H1 (cell line): ENCODE data around the gene WBP1. TPM values are rescaled to one million over a fixed set of nuclear protein-coding genes. Genes with fewer than 3 reads are reported as not detected.

Experiments
- CTCF ChIA-PET: fragments of 300-600 bp; sonication (Branson Sonifier 250); formaldehyde crosslinking; loops from one replicate; lab custom pipeline; 2021; ENCODE audit not compliant: partially characterized antibody; lab: Charles Lee
- POLR2A ChIA-PET: fragments of 300-600 bp; sonication (Branson Sonifier 250); formaldehyde crosslinking; loops from one replicate; lab custom pipeline; 2021; ENCODE audit warnings: inconsistent platforms; ENCODE audit not compliant: partially characterized antibody; lab: Charles Lee
- DNase-seq, 2 experiments: peaks; one replicate each; pipeline versions ENCODE4 v3.0.0 to v3.0.0-alpha.2; 2010 to 2022; ENCODE audit warnings: low spot score in 2 of 2, low read depth in 1 of 2, mixed read lengths in 1 of 2
- FAIRE-seq: peaks from 2 replicates; lab custom pipeline; 2011; peaks lifted over from hg19 to GRCh38; lab: Jason Lieb, UNC
- H2AFZ ChIP-seq: 2 replicates; pipeline ENCODE4 v1.8.1; 2012; ENCODE audit warnings: low read length, inconsistent platforms
- H2AK5ac ChIP-seq: 2 replicates; pipeline ENCODE4 v1.6.1; 2013; ENCODE audit warnings: low read depth, low read length
- H2BK120ac ChIP-seq: replicated peaks from 2 replicates; pipeline ENCODE3; 2013; ENCODE audit warnings: low read depth, low read length, inconsistent platforms
- H2BK12ac ChIP-seq: 2 replicates; pipeline ENCODE4 v1.6.1; 2013; ENCODE audit warnings: low read depth, low read length
- H2BK15ac ChIP-seq: 2 replicates; pipeline ENCODE4 v1.6.1; 2013; ENCODE audit warnings: low read length
- H2BK20ac ChIP-seq: 2 replicates; pipeline ENCODE4 v1.6.1; 2013; ENCODE audit warnings: low read length
- H2BK5ac ChIP-seq: 2 replicates; pipeline ENCODE4 v1.6.1; 2013; ENCODE audit warnings: low read depth, low read length
- H3K14ac ChIP-seq: 2 replicates; pipeline ENCODE4 v1.6.1; 2013; ENCODE audit warnings: inconsistent platforms; ENCODE audit not compliant: insufficient read length
- H3K18ac ChIP-seq: 2 replicates; pipeline ENCODE4 v1.6.1; 2013; ENCODE audit warnings: low read length; ENCODE audit errors: extremely low read depth
- H3K23ac ChIP-seq: 2 replicates; pipeline ENCODE4 v1.6.1; 2013; ENCODE audit warnings: inconsistent platforms; ENCODE audit not compliant: insufficient read length
- H3K23me2 ChIP-seq: 2 replicates; pipeline ENCODE4 v1.6.1; 2013; ENCODE audit warnings: low read depth, low read length
- H3K27ac ChIP-seq: 2 replicates; pipeline ENCODE4 v1.6.1; 2011; ENCODE audit warnings: low read depth, low read length, inconsistent platforms
- H3K27me3 ChIP-seq, 4 experiments: replicated peaks in 1 of 4; 1 replicate in 1 of 4; 2 replicates in 3 of 4; pipeline versions ENCODE4 v1.6.1 to v1.8.1; 2011 to 2013; ENCODE audit warnings: low read length in 3 of 4, mild to moderate bottlenecking in 3 of 4, inconsistent platforms in 2 of 4, mixed read lengths in 2 of 4, moderate library complexity in 1 of 4; ENCODE audit not compliant: control insufficient read depth in 3 of 4, insufficient read depth in 3 of 4; ENCODE audit errors: extremely low read depth in 1 of 4
- H3K36me3 ChIP-seq, 4 experiments: 2 replicates each; pipeline versions ENCODE4 v1.6.1 to v1.8.1; 2011 to 2013; ENCODE audit warnings: mild to moderate bottlenecking in 4 of 4, low read length in 3 of 4, moderate library complexity in 2 of 4, control low read depth in 1 of 4, inconsistent platforms in 1 of 4; ENCODE audit not compliant: insufficient read depth in 4 of 4, control insufficient read depth in 2 of 4
- H3K4ac ChIP-seq: replicated peaks from 2 replicates; pipeline ENCODE3; 2013; ENCODE audit warnings: low read length, low read depth, mixed read lengths, inconsistent platforms; ENCODE audit not compliant: insufficient read length
- H3K4me1 ChIP-seq, 4 experiments: replicated peaks in 1 of 4; 1 replicate in 1 of 4; 2 replicates in 3 of 4; pipeline versions ENCODE4 v1.6.1 to v1.8.1; 2011 to 2013; ENCODE audit warnings: low read length in 3 of 4, inconsistent platforms in 2 of 4, mixed read lengths in 1 of 4; ENCODE audit not compliant: insufficient read depth in 4 of 4, control insufficient read depth in 3 of 4
- H3K4me2 ChIP-seq, 2 experiments: 2 replicates each; pipeline versions ENCODE4 v1.6.1 to v1.8.1; 2011 to 2013; ENCODE audit warnings: low read depth in 2 of 2, low read length in 2 of 2, control low read depth in 1 of 2, inconsistent platforms in 1 of 2, mild to moderate bottlenecking in 1 of 2; ENCODE audit not compliant: insufficient read depth in 1 of 2
- H3K4me3 ChIP-seq, 4 experiments: fragments of 200-600, 300-600 bp in 1 of 4; sonication (generic), shearing (Covaris generic), sonication (Bioruptor Twin) in 1 of 4; 2 replicates each; pipeline versions ENCODE4 v1.5.1 to v1.8.1; 2011 to 2016; ENCODE audit warnings: low read length in 4 of 4, low read depth in 3 of 4, control low read depth in 2 of 4, inconsistent platforms in 2 of 4, mild to moderate bottlenecking in 2 of 4, mixed read lengths in 1 of 4, moderate library complexity in 1 of 4; ENCODE audit not compliant: insufficient read depth in 2 of 4; ENCODE audit errors: extremely low read depth in 1 of 4
- H3K56ac ChIP-seq: replicated peaks from 2 replicates; pipeline ENCODE3; 2013; ENCODE audit warnings: low read depth, mild to moderate bottlenecking, mixed read lengths, low read length, inconsistent platforms; ENCODE audit not compliant: insufficient read length
- H3K79me1 ChIP-seq: 2 replicates; pipeline ENCODE4 v1.6.1; 2013; ENCODE audit warnings: low read depth, low read length, control low read depth
- H3K79me2 ChIP-seq, 2 experiments: 2 replicates each; pipeline versions ENCODE4 v1.6.1 to v1.8.1; 2012 to 2013; ENCODE audit warnings: low read length in 2 of 2, mild to moderate bottlenecking in 2 of 2, inconsistent platforms in 1 of 2; ENCODE audit not compliant: insufficient read depth in 2 of 2, control insufficient read depth in 1 of 2
- H3K9ac ChIP-seq, 4 experiments: replicated peaks in 1 of 4; 1 replicate in 1 of 4; 2 replicates in 3 of 4; pipeline versions ENCODE4 v1.6.1 to v1.8.1; 2011 to 2013; ENCODE audit warnings: low read depth in 3 of 4, low read length in 3 of 4, control low read depth in 2 of 4, mild to moderate bottlenecking in 2 of 4, moderate library complexity in 2 of 4, inconsistent platforms in 1 of 4; ENCODE audit errors: extremely low read depth in 1 of 4
- H3K9me3 ChIP-seq, 2 experiments: 2 replicates each; pipeline versions ENCODE4 v1.6.1 to v1.8.1; 2012 to 2013; ENCODE audit warnings: mild to moderate bottlenecking in 2 of 2, moderate library complexity in 2 of 2, control low read depth in 1 of 2, inconsistent platforms in 1 of 2, low read depth in 1 of 2, low read length in 1 of 2, mixed read lengths in 1 of 2; ENCODE audit not compliant: insufficient read depth in 2 of 2
- H4K20me1 ChIP-seq, 2 experiments: replicated peaks in 1 of 2; 2 replicates each; pipeline versions ENCODE3 to v1.8.1; 2011 to 2013; ENCODE audit warnings: inconsistent platforms in 2 of 2, low read length in 2 of 2, mild to moderate bottlenecking in 1 of 2; ENCODE audit not compliant: insufficient read depth in 2 of 2, control insufficient read depth in 1 of 2
- H4K5ac ChIP-seq: 2 replicates; pipeline ENCODE4 v1.6.1; 2013; ENCODE audit warnings: low read length, low read depth, mixed read lengths, inconsistent platforms; ENCODE audit not compliant: insufficient read length
- H4K8ac ChIP-seq: 2 replicates; pipeline ENCODE4 v1.8.0; 2013; ENCODE audit warnings: mild to moderate bottlenecking, moderate library complexity, low read length, inconsistent platforms; ENCODE audit not compliant: insufficient read depth; ENCODE audit errors: extremely low read depth
- H4K91ac ChIP-seq: replicated peaks from 2 replicates; pipeline ENCODE3; 2013; ENCODE audit warnings: low read length, mixed read lengths, inconsistent platforms; ENCODE audit not compliant: insufficient read length
- CHD2 ChIP-seq: IDR thresholded peaks from 2 replicates; pipeline ENCODE4 v1.6.1; 2012; ENCODE audit warnings: low read length, improper control_type of control experiment
- EZH2 ChIP-seq: fragments of 200-600 bp; sonication (generic); IDR thresholded peaks from 2 replicates; pipeline ENCODE4 v1.7.1; 2012; ENCODE audit warnings: low read depth, mild to moderate bottlenecking, moderate library complexity, low read length, inconsistent platforms; ENCODE audit not compliant: severe bottlenecking
- RNF2 ChIP-seq: fragments of 200-900, 300-1000 bp; sonication (generic); IDR thresholded peaks from 2 replicates; pipeline ENCODE4 v1.7.1; 2016; ENCODE audit warnings: borderline replicate concordance, low read depth, mild to moderate bottlenecking, antibody characterized with exemption, low read length; ENCODE audit not compliant: poor library complexity, severe bottlenecking; ENCODE audit errors: missing control alignments
- WGBS, 2 experiments: shearing (Covaris generic) in 1 of 2; methylation state at CpG; one replicate each; pipeline versions ENCODE4 v1.1.6 to v1.1.7; 2013 to 2015; ENCODE audit warnings: low lambda C conversion rate in 2 of 2, mixed read lengths in 2 of 2, inconsistent platforms in 1 of 2, low coverage in 1 of 2, missing lambda C conversion rate in 1 of 2; ENCODE audit not compliant: insufficient replicate concordance in 2 of 2, insufficient coverage in 1 of 2, insufficient read length in 1 of 2; ENCODE audit errors: extremely low coverage in 1 of 2, missing lambda C conversion rate in 1 of 2; 5-methylcytosine and 5-hydroxymethylcytosine counted together
- polyA plus RNA-seq, 7 experiments: library from polyadenylated mRNA; depleted of rRNA in 3 of 7; stranded (reverse) in 5 of 7; unstranded in 2 of 7; fragments of >200 nt in 5 of 7; fragments of 200-250 nt in 2 of 7; gene quantifications; 1 replicate in 5 of 7; 2 replicates in 1 of 7; 4 replicates in 1 of 7; pipeline versions ENCODE4 v1.2.1 to v1.2.3, GENCODE V29; 2011 to 2013; ENCODE audit warnings: missing spikeins in 2 of 7, mixed read lengths in 2 of 7
- total RNA-seq: library from RNA; stranded (reverse); fragmentation: NEBNext Ultra II Directional; extraction: Animal tissue kit (Norgen Biotek cat#: 25700); gene quantifications from 2 replicates; pipeline ENCODE4 v1.2.1, GENCODE V29; 2021

Gene WBP1
- total and polyA plus RNA-seq, 2 of the 8 experiments (the other 6 are each of a cell fraction or from before 2014, with no cell fraction given): 57.2 to 190 TPM

- H2AFZ ChIP-seq: peak overlapping the region; percentile 17; the same call in 1 of the 2 replicates
- H3K14ac ChIP-seq: no peak overlapping the region
- peak overlapping the region; percentile 36 to 65 (median 54) for H3K4me3 ChIP-seq
- peak overlapping the region; percentile 60; the same call in 1 of the 2 replicates for H2BK12ac ChIP-seq
- H3K23me2 ChIP-seq: peaks cover 39% of the 10 kb centered on the region; the same call in 1 of the 2 replicates
- peaks cover 71 to 91% (median 89%) of the 10 kb centered on the region in 4 experiments for H3K27me3 ChIP-seq
- no peak overlapping the region for H3K27ac ChIP-seq
- H3K4me1 ChIP-seq: peaks cover 7 to 66% (median 43%) of the 10 kb centered on the region in 4 experiments
- peak overlapping the region; percentile 10 for H3K56ac ChIP-seq
- CTCF ChIA-PET: interaction anchor here (1.8 to 5.1 kb wide), 6 partner anchors 11 to 19 kb away, joined by 6 to 24 read pairs (median 14); partner anchors contain the start of genes CCDC142, TLX2 and TTC31
- H2BK15ac ChIP-seq: 0 out of 2 replicates have a peak overlapping the region, but pooled peaks have one; percentile 16
- H4K8ac ChIP-seq: peak overlapping the region; percentile 82; the same call in 1 of the 2 replicates
- H3K4ac ChIP-seq: no peak overlapping the region
- H2BK120ac ChIP-seq: no peak overlapping the region
- POLR2A ChIA-PET: interaction anchor here (1.2 to 9.4 kb wide), 5 partner anchors 11 to 62 kb away, joined by 3 to 73 read pairs (median 59); partner anchors contain the start of genes AUP1, CCDC142, HTRA2 and TLX2
- H4K91ac ChIP-seq: no peak overlapping the region
- H3K23ac ChIP-seq: no peak overlapping the region
- FAIRE-seq (no peak), DNase-seq (peak in 1 of 2 experiments; percentile 67)
- peaks cover 0 to 12% of the 10 kb centered on the region in 2 experiments for H4K20me1 ChIP-seq
- whole genome bisulfite sequencing, 2 experiments: 3% methylated on average over 31 of the region's 32 CpGs; no CpG with 5 or more reads in 1 of the 2 experiments
- H3K18ac ChIP-seq: peak overlapping the region; percentile 19; the same call in 1 of the 2 replicates
- H3K36me3 ChIP-seq: peaks cover 0 to 9% (median 4%) of the 10 kb centered on the region in 4 experiments; a peak in 6 of 8 replicates
- H2BK20ac ChIP-seq: no peak overlapping the region
- no peaks in the 10 kb centered on the region for H3K79me1 ChIP-seq
- no peak overlapping the region for H2AK5ac ChIP-seq
- no peaks in the 10 kb centered on the region for H3K9me3 ChIP-seq
- no peak overlapping the region for H4K5ac ChIP-seq
- H3K9ac ChIP-seq: no peak overlapping the region
- H2BK5ac ChIP-seq: peak overlapping the region; percentile 35; the same call in 1 of the 2 replicates
- H3K79me2 ChIP-seq: peaks cover 0 to 3% of the 10 kb centered on the region in 2 experiments; a peak in 1 of 4 replicates
- TF ChIP-seq CHD2 (no peak), RNF2 (peak; percentile 83), EZH2 (peak; percentile 94)
- peak overlapping the region; percentile 78 to 88 for H3K4me2 ChIP-seq
Measured at GRCh38 chr2:74502147-74502719, 44.0 kb downstream of the WBP1 start.
